Erythroblast (primary cell): ENCODE measurements around the gene ATP8B1.
"Not testable (repeated sequence)": the region's sequence is repeated elsewhere in the genome, so short reads cannot be mapped to it uniquely, and the experiment has no call there.

ENCODE experiments used
- DNase-seq, 2 experiments: peaks; one replicate each; lab custom pipeline; 2025; lab: John Stamatoyannopoulos, UW
- GATA1 ChIP-seq: IDR thresholded peaks from 2 replicates; pipeline ENCODE4 v1.6.1; 2011; ENCODE audit warnings: low read depth, mild to moderate bottlenecking, control low read depth, low read length, moderate library complexity
- POLR2A ChIP-seq: IDR thresholded peaks from 2 replicates; pipeline ENCODE4 v1.6.1; 2011; ENCODE audit warnings: mild to moderate bottlenecking, low read length

The ATP8B1 gene

DNA sequence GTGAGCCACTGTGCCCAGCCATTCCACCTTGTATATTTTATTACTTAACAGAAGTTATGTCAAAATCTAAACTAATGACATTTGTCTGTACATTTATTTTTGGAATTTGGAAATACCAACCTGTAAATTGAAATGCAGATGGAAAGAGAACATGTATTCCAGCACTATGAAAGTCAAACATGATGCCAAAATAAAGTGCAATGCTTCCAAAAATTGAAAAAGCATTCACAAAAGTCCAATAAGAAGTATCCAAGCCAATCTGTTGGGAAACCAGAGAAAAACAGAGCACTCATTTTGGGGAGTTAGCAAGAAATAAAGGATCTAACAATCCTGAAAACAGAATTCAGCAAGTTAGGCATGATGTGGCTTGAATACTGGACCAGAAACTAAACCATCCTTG, 151.2 kb downstream of the ATP8B1 start:
- TF ChIP-seq POLR2A (no peak), GATA1 (no peak)
- DNase-seq: no peak

DNA sequence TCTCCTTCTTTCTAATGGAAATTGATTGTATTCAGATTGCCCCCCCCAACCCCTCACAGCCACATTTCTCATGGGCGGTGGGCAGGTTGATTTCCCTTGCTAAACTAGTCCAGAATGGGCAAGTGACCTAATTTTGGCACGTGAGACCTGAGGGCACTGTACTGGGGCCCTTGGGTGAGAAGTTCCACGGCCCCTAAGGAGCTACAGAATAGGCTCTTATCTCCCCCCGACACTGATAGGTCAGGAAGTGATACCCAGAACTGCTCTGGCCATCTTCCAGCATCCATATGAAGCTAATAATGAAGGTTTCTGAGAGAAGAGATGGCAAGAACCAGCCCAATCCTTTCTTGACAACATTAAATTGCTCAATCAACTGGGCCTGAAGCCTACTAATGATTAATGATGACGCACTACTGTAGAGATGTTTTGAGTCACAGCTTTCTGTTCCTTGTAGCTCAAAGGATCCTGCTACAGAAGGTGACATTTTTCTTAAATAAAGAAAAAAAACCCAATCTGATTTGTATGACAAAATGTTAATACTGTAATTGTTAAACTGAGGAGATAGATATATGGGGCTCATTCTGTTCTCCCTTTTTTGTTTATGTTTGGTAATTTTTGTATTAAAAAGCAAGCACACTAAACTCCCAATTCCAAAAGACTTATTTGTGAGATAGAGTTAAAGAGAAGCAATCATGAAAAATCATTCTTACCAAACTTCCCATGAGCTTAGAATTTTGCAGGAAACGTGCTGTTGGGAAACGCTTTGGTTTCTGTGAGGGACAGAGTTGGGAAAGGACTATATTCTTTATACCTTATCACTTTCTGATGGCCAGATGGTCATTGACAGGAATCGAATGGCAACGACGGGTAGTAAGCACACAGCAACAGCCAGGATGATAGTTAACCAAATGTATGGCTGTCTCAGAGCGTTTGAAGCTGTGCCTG, 153.3 kb downstream of the ATP8B1 start:
- TF ChIP-seq POLR2A (no peak), GATA1 (no peak)
- DNase-seq: peak; percentile 88 to 89

DNA sequence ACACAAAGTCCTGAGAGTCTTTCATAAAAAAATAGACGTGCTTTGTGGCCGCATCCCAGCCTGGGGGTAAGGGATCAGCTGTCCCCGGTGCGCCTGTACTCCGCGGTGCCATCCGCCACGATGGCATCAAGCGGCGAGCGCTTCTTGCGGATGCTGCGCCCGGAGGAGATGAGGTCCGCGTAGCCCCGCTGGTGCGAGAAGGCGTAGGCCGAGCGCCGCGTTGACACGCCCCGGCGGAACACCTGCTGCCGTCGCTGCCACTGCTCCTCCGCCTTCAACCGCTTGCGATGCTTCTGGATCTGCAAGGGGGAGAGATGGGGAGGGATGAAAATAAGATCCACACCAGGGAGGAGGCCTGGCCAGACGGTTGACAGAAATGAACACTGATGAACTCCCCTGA, 154.7 kb downstream of the ATP8B1 start:
- DNase-seq: no peak
- TF ChIP-seq GATA1 (no peak), POLR2A (no peak)

DNA sequence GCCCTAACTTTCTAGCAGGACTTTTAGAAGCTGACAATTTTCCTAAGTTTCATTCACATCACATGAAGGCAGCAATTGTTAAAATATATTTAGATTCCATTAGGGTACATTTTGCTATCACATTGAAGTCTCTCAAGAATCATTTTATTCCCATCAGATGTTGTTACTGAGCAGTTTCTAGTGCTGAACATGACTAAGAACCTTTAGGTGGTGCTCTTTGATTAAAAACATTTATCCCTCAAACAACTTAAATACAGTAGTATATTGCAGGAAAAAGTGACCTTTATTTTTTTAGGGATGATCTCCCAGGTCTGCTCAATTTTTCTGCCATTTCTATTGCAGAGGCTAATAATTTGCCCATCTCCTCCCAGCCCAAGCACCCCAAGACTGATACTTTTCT, 158.6 kb downstream of the ATP8B1 start:
- no peak for TF ChIP-seq POLR2A
- no peak for TF ChIP-seq GATA1
- peak; percentile 59 to 74 for DNase-seq

DNA sequence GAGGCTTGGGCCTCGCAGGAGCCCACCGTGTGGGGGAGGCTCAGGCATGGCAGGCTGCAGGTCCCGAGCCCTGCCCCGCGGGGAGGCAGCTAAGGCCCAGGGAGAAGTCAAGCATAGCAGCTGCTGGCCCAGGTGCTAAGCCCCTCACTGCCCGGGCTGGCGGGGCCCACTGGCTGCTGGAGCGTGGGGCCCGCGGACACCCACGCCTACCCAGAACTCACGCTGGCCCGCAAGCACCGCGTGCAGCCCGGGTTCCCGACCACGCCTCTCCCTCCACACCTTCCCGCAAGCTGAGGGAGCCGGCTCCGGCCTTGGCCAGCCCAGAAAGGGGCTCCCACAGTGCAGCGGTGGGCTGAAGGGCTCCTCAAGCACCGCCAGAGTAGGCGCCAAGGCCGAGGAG, 159.4 kb downstream of the ATP8B1 start:
- not testable (repeated sequence) for DNase-seq

DNA sequence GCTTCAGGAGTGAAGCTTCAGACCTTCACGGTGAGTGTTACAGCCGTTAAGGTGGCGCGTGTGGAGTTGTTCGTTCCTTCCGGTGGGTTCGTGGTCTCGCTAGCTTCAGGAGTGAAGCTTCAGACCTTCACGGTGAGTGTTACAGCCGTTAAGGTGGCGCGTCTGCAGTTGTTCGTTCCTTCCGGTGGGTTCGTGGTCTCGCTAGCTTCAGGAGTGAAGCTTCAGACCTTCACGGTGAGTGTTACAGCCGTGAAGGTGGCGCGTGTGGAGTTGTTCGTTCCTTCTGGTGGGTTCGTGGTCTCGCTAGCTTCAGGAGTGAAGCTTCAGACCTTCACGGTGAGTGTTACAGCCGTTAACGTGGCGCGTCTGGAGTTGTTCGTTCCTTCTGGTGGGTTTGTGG, 160.7 kb downstream of the ATP8B1 start:
- not testable (repeated sequence) for DNase-seq

DNA sequence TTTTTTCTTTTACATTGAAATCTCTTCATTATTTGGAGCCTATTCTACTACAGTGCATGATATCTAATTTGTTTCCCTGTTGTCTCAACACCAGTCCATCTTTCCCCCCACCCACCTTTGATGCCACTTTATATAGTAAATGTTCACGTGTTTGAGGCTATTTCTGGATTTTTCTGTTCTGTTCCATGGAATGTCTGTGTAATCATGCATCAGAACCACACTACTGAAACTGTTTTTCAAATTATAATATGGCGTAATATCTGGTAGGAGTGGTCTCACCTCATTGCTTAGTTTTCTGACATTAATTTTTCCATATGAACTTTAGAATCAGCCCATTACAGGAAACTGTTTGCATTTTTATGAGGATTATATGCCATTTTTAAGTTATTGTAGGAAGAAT, 162.4 kb downstream of the ATP8B1 start:
- DNase-seq: no peak
- TF ChIP-seq POLR2A (no peak), GATA1 (no peak)

DNA sequence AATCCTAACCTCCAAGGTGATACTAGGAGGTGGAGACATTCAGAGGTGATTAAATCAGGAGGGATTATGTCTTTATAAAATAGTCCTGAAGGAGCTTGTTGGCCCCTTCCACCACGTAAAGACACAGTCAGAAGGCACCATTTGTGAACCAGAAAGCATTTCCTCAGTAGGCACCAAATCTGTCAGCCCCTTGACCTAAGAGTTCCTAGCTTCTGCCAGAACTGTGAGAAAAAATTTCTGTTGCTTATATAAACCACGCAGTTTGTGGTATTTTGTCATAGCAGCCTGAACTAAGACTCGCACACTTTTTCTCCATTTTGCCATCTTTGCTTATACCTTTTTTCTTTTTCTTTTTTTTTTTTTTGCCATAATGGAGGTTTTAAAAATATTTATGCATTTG, 162.9 kb downstream of the ATP8B1 start:
- no peak for DNase-seq
- TF ChIP-seq GATA1 (no peak), POLR2A (no peak)

DNA sequence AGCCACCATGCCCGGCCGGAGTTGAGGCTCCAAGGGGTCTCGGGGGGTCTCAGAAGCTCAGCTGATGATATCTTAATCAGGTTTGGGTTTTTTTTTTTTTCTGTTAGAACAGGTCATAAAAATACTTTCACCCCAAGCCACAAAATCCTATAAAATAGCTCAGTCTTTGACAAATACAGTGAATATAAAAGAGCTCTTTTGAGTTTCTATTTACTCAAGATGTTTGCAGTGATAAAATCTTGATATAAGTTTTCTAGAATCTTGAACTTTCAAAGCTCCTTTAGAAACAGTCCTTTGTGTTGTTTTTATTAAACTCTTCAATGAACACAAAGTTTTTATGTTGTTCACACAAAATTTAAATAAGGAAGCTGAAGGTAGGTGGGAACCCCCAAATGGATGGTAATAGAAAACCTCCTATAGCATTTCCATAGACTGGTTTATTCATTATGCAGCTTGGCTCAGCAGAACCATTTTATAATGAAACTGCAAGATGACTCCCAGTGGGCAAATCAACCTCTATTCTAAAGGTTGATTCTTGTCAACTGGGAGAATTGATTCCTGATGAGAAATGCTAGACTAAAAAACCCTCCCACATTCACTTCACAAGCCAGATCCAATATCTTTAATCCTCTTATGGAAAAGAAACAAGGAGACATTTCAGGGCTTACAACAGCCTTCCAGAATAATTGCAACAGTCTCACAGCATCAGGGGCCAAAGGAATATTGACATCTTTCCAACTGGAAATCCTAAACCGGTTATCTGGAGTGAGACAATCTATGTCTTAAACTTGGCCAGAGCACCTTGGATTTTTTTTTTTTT, 167.9 kb downstream of the ATP8B1 start:
- DNase-seq: no peak

DNA sequence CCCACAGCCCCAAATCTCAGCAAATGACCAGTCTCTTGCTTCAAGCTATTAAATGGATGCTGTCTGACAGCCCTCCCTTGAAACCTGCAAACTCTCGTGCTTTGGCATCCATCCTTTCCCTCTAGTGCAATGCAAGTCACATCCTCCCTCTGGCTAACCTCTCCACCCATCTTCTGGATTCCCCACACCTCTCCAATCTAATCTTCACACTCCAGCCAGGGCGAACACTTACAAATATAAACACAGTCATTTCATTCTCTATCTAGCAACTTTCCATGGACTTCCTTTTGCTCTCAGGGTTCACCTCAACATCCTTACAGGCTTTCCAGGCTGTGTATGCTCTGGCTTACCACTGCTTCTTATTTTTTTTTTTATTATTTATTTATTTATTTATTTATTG, 171.4 kb downstream of the ATP8B1 start:
- peak; percentile 84 to 88 for DNase-seq
- TF ChIP-seq POLR2A (no peak), GATA1 (no peak)

More for the DNA sequence above, 167.9 kb downstream of the ATP8B1 start:
- TF ChIP-seq GATA1: no peak
- no peak for TF ChIP-seq POLR2A

DNA sequence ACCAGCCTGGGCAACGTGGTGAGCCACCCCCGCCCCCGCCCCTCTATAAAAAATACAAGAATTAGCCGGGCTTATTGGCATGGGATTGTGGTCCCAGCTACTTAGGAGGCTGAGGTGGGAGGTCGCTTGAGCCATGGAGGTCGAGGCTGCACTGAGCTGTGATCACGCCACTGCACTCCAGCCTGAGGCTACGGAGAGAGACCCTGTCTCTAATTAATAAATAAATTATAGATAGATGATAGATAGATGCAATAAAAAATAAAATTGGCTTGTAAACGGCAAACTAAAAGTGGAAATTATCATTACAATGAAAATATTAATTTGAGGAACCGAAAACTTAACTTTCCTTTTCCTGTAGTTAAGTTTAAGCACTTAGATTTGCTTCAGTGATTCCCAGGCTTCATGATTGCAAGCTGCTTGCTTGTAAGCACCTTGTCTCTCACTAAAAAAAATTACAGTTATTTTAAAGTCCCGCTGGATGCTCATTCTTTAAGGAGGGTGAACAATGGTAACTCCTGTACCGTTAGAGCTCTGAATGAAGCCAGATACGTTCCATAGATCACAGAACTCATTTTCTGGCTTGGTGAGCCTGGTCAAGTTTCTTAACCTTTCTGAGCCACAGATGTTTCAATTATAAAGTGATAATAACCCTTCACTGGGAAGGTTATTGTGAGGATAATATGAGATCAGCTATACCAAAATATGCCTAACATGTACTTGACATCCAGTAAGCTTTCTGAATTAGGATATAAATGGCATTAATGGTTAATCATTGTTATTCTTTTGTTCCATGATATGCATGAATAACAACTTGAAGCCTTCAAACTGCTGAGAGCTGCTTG, 172.1 kb downstream of the ATP8B1 start:
- TF ChIP-seq GATA1: no peak
- no peak for TF ChIP-seq POLR2A
- no peak for DNase-seq

DNA sequence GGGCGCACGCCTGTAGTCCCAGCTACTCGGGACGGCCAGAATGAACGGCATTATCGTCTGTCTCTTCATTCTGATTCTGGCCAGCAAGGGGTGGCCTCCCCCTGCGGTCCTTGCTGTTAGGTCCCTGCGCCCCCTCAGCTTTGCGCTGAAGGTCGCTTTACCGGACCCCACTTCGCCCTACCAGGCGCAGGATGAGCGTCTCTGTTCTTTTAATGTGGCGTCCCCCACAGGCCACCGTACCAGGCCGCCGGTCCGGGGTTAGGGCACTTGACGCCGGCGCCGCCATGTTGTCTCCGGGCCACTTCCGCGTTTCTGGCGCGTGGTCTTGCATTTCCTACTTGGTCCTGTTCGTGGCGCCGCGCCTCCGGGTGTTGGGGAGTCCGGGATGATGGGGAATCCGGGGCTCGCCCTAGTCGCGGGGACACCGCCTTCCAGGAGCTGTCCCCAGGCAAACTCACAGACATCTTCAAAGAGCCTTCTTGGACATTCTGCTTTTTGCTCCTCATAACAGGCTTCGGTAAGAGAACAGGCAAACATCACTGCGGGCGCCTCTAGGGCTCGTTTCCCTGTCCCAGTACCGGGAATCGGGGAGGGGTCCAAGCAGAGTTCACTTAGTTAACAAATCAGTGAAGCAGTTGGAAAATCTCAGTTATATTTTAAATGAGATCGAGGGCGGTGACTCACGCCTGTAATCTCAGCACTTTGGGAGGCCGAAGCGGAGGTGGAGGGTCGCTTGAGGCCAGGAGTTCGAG, 172.9 kb downstream of the ATP8B1 start:
- peak; percentile 98 for DNase-seq
- TF ChIP-seq GATA1: no peak
- TF ChIP-seq POLR2A: peak; percentile 44

DNA sequence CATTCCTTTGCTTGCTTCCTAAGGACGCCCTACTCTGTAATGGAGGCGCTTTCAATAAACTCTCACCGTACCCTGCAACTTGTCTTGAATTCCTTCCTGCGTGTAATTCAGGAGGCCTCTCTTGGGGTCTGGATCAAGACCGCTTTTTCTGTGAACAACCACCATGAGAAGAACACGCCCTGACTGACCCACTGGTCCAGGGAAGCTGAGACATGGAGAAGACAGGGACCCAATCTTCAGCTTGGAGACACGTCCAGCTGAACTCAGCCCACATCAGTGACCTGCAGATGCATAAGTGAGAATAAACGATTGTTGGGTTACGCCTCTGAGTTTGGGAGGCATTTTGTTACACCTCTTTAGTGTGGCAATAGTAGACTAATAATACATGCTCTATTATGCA, 173.7 kb downstream of the ATP8B1 start:
- DNase-seq: no peak
- no peak for TF ChIP-seq GATA1
- TF ChIP-seq POLR2A: no peak
